Activated CD4-positive, CD25-positive, alpha-beta regulatory T cell treated with anti-CD3 and anti-CD28 coated beads, Interleukin-2, amount 50 U/mL, for 16 hours (primary cell): ENCODE results near the gene AGBL1.

Source experiments
- DNase-seq: peaks from one replicate; pipeline ENCODE4 v3.0.0-alpha.2; 2020; ENCODE audit warnings: low read depth, low spot score

Gene AGBL1

DNA sequence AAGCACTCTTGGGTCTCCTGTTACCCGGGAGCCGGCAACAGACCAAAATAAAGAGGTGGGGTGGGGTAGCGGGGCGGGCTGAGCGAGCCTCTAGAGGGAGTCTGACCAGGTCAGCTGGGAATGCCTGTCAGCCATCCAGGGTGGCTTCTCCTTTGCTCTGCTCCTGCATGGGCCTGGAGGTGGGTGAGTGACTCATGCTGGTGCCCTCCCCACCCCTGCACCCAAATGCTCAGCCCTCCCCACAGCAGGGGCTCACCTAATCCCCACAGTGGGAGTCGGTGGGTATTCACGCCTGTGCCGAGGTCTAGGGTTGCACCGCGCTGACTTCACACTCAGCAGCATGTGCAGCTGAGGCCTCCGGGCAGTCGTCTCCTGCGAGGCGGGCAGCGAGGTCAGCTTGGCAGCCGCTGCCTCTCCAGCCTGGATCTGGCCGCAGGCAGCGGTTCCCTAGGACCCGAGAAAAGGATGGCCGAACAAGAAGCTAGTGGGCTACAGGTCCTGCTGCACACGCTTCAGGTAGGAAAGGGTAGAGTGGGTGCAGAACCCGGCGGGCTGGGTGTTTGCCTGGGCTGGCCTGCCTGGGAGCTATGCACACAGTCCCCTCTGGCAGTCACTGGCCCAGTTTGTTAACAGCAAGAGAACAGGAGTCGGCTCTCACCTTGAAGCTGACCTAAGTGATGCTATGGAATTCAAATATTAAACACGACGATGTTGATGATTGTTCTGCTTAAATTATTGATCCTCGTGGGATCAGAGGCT, at the start of gene AGBL1:
Gene AGBL1 (plus strand): TSS at position 364 of the 759 bp plus-strand sequence.
- DNase-seq: no peak

DNA sequence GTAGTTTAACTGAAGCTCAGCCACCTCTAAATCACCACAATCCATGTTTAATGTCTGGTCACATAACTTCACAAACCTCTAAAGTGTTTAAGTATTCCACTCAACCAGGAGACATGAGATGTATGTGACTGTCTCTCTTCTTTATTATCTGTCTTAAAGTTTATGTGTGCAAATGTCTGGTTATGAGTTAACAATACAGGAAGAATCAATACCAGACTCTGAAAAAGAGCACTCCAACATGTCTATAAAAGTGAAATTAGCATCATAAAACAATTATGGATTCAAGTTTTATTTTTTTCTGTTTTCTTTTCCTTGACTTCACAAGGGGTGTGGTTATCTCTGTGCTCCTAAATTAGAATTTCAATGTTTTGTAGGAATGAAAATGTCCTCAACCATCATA, 44.8 kb upstream of the AGBL1 start:
- no peak for DNase-seq

DNA sequence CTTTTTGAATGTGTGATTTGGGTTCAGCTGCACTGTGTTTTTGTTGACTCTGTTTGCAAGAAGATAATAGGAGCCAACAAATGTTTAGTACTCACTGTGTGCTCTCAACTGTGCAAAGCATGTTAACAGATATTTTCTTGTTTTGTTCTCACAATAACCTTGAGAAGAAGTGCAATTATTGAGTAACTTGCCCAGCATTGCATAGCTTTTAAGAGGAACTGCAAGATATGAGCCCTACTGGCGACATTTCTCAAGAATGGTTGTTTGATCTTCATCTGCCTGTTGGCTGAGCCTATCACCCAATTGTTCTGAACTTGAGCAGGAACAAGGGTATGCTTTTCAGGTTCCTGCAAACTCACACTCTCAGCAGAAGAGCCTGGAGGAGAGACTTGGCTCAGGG, 43.4 kb upstream of the AGBL1 start:
- DNase-seq: no peak

DNA sequence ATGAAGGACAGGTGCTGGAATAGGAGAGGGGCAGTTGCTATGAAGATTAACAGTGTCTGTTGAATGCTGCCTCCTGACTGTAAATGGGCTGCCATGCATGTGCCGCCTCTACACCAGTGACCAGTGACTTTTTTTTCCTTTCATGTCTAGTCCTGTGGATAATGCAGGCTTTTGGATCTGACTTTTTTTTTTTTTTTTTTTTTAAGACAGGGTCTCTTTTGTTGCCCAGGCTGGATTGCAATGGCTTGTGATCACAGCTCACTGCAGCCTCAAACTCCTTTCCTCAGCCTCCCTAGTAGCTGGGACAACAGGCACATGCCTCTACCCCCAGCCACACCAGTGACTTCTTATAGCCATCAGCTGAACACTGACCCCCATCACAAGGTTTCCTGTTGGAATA, 41.2 kb upstream of the AGBL1 start:
- no peak for DNase-seq

DNA sequence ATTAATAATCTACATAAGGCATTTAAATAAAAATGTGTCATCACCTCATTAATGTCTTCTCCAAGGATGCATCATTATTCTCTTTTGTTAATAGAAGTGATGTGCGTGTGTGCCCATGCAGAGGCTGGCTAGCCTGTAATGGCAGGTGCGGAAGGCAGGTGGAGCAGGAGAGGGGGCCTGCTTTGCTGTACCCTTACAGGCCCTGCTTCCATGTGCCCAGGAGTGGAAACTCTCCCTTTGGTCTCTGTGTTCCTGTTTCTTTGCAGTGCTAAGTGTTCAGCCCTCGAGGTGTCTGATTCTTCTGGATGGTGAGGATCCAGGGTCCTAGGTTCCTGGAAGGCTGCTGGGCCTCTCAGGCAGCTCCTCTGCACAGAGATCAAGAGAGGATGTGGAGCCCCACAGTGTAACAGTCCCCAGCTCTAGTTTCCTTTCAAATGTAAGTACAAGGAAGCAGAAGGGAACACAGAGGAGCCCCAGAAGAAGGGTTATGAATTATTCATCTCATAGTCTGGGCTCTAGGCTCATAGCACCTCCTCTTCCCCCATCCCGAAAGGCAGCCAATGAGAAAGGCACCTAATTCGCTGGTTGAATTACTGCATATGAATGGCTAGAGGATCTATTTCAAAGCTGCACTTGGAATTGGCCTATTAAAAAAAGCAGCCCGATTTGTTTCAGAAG, 39.2 kb upstream of the AGBL1 start:
- no peak for DNase-seq

DNA sequence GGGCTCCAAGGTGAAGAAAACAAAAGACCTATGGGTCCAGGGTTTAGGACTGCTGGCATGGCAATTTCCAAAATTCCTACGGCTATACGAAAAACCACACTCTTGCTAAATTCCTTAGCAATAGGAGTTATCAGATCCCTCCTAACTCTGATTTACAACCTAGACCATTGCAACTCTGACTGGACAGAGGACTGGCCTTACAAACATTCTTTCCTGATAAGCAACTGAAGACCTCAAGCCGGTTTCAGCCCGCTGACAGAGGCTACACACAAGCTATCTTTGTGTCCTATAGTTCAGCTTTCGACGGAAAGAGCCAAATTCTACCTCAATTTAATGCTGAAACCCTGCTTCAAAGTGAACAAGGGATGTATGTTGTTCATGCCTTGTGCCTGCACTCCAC, 38.3 kb upstream of the AGBL1 start:
- DNase-seq: no peak

DNA sequence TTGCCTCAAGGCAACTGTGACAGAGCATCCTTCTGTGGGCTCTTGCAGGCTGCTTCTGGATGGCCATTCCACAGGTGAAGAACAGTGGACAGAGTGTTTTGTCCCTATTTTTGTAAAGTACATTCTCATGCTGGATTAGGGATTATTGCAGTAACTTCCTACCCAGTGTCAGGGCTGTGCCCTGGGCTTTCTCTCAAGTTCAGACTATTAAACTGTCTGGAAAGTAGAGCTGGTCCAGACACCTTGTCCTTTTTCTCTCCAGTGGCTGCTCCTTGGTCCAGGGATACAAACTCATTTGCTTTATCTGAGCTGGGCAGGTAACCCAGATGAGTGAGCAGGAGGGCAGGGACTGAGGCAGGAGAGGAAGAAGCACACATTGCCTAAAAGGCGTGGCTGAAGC, 37.4 kb upstream of the AGBL1 start:
- no peak for DNase-seq

DNA sequence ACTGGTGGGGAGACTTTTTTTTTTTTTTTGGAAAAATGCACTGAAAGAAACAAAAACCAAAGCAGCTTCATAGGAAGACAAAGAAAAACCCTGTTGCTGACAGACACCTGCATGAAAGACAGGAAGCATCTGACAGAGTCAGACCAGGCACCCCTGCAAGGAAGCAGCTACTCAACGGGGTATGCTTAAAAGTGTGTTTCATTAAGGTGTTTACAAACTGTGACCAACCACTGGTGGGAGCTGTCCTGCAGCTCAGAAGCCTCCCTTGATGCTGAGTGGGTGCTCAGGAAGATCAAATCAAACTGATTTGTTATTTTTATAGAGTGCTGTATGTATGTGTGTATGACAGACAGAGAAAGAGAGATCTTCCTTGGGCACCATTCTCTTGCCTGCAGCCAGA, 34.7 kb upstream of the AGBL1 start:
- no peak for DNase-seq

DNA sequence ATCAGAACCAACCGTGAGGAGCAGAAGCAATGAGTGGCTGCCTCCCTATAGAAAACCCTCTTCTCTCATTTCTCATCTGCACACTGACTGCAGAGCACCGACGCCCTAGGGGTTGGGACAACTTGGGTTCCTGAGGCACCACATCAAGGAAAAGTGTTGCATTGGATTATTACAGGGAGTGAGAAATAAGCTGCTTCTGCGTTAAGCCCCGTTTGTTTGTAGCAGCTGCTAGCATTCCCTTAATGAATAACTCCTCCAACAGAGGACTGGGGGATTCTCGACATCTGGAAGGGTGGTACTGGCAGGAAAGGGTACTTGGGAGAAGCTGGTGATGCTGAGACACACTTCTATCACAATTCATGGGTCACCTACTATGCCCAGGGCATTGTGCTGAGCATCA, 25.3 kb upstream of the AGBL1 start:
- no peak for DNase-seq

DNA sequence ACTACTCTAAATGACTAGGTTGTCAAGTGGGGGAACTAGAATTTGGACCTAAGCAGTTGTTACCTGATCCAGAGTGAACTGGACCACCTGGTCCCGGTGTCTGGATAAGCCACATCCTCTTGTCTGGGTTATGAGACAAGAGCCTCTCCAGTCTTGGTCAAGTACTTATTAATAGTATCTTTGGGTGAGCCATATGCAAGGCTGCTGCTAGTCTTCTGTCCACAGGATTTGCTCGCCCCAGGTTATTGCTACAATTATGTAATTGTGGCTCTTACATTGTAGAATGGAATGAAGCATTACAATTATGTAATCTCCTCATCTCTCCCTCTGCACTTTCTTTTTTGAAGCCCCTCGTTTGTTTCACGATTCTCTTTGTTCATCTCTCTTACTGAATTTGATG, 24.0 kb upstream of the AGBL1 start:
- no peak for DNase-seq

DNA sequence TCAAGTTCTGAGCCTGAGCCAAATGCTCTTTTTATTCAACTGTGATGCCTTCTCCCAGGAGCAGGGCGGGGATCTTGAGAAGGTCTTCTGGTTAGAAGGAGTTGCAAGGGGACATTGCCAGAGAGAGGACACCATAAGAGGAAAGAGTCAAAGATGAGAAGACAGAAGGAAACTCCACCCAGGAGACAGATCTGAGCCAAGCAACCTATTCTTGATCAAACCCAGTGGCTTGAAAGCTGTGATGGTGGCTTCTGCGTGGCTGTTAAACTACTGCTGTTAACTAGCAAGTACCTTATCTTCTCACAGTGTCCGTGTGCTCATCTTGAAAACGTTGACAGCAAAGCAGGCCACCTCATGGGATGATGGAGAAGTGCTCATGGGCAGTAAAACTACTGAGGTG, 19.8 kb upstream of the AGBL1 start:
- no peak for DNase-seq

DNA sequence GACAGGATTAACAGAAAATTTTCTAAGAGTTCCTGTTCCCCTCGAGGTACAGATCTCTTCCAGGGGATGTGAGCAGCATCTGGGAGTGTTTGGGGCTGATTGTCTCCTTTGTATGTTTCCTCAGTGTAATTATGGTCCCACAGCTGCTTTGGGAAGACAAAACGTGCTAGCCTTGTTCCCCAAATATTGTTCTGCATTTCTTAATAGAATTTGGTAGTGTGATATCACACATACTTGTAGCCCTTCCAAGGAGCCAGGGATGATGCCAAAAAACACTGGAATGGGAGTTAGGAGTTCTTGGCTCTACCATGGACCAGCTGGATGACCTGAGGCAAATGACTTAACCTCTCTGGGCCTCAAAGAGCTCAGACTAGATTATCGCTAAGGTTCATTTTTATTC, 19.0 kb upstream of the AGBL1 start:
- no peak for DNase-seq

DNA sequence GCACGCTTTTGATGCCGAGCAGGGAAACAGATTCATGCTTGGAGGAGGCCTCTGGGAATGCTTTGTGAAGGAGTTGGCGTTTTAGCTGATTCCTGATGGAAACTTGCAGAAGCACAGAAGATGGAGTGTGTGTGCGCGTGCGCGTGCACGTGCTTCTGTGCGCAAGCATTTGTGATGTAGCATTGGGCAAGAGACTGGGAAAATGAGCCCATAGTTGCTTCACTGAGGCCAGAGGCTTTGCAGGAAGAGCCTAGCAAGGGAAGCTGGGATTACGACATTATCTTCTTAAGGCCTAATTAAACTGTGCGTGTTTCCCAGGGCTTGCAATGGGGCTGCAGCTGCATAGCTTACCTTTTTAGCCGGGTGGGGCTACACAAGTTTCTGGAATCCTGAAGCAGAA, 18.1 kb upstream of the AGBL1 start:
- no peak for DNase-seq

DNA sequence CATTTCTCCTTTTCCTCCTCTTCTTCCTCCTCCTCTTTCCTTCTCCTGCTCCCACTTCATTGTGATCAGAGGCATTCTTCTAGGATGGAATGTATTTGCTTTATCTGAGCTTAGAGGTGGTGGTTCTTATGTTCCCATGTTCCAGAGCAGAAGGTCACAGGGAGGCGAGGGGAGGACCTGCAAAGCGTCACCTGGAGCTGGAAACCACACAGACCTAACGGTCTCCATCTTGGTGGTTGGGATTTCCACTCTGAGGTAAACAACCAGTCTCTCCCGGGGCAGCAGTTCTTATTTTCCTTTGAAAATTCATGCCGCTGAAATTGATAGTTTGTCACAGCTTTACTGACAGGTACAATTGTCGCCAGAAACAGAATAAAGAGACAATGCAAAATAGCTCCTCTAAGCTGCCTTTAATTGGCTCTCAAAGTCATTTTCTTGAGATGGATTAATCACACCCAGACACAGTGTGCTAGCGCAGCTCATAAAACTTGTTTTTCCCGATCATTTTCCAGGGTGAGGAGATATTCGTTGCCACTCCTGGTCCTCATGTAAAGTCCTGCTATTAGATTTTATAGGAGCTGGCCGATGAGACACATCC, 16.9 kb upstream of the AGBL1 start:
- no peak for DNase-seq

DNA sequence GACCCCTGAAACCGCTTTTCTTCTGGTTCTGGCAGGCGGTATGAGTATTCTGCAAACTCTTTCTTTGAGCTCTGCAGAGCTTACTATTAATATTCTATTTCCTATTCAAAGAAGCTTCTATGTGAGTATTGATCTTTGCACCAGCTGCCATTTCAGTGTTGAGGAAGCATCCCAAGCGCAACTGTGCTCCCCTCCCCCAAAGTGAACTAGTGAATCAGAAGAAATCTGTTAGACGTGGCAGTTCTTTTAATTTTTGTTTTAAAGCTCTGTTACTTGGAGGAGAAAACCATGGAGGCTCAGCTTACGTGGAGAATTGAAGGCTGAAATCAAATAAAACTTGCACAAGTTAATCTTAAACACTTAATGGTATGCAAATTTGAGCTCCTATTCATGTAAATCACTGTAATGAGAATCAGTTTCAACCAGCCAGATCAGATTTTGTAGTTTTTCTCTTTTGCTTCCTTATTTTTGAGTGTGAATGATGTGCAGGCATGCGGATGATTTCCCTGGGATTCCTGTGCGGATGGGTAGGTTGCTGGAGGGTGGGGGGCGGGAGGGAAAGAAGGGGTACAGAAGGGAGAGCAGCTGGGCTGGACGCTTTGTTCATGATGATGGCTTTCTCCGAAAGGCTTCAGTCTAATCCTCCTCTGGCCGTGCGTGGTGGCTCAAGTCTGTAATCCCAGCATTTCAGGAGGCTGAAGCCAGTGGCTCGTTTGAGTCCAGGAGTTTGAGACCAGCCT, 16.1 kb upstream of the AGBL1 start:
- DNase-seq: no peak

DNA sequence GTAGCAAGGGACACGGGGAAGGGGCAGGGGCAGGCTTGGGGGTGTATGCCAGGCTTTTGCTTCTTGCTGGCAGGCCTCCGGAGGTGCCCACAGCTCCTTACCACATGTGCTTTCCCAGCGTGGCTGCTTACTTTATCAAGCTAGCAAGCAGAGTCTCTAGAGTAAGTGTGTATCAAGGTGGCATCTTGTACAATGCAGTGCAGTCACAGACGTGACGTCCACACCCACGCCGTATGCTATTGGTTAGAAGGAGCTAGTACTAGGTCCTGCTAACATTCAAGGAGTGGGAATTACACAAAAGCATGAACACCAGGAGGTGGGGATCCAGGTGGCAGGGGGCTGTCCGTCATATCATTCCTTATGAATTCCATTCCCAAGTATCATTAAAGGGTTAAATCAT, 15.3 kb upstream of the AGBL1 start:
- DNase-seq: no peak

DNA sequence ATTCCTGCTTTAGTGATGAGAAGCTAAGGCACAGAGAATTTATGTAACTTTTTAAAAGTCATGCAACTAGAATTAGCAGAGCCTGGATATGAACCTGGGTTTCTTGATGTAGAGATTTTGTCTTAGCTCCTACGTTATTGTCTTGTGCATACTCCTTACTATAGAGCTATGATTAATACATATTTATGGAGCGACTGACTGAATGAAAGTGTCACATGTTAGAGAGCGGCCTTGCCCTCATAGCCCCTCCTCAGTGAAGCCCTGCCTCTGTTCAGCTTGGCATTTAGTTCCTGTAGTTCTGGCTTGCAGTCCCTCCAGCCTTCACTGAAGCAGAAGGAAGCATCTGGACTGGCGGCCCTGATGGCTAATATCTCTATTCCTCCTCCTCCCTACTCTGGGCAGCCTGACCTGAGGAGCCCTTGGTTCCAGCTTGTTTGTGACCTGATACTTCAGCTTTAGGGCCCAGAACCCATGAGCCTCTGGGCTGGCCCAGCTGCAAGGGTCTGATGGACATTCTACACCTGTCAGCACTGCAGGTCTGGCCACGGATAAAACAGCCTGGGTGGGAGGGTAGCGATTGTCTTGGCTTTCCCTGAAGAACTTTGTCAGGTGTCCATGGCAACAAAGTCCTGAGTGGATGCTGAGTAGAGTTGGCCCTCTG, 13.4 kb upstream of the AGBL1 start:
- no peak for DNase-seq

DNA sequence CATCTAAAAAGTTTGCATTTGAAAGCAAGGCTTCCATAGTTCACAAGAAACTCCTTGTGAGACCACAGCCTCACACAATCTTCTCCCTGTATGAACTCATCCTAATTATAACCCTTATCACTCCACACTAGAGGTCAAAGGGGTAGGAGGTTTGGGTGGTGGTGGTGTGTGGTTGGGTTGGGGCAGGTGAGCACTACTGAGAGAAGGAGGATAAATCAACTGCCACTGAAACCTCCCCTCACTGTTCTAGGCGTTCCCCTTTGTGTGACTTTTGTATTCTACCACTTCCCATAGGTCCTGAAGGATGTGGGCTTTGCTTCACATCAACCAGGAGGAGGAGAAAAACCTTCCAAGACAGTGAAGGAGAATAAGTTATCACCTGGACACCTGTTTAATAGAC, 6.4 kb upstream of the AGBL1 start:
- no peak for DNase-seq

DNA sequence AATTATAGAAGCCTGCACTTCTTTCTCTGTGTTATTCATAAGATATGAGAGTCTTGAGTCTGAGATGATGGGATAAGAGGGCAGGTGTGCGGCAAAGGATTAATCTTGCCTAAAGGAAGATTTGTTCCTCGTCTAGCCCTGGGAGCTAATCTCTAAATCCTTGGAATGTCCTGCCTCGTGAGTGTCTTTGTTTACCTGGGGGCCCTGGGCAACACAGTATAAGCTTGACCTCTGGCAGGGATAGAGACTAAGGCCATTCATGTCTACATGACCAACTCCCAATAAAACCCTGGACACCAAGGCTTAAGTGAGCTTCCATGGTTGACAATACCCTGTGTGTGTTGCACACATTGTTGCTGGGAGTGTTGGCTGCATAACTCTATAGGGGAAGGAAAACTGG, 3.2 kb upstream of the AGBL1 start:
- DNase-seq: no peak

DNA sequence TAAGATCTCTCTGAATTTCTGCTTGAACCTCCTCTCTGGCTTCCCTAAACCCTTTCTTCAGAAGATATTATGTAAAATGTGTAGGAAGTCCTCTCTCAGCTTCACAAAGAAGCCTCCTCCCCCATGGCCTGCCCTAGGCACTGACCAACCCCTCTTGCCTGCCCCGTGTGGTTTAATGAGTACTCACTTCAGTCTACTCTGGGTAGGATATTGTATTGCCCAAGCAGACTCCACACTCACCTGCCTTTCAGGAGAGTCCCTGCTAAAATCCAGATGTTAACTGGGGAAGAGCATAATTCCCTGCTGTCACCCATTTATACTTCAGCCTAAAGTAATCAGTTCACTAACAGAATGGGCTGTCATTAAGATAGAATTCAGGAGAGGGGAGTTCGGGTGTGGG, 2.6 kb upstream of the AGBL1 start:
- no peak for DNase-seq

DNA sequence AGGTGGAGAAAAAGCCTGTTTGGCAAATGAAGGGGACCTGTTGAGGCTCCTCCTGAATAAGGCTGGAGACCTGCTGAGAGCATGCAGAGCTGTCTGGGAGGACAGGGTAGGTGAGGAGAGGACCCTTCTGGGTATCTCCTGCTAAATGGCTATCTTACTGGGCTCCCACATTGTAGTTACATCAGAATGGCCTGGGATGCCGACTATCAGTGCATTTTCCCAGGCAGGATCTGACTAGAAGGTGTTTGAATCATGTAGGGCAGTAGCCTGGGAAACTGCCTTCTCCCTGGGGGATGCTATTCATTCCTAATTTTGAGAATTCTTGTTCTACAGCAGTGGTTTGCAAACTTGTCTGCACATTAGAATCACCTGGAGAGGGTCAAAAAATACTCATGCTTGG, 631 bp downstream of the AGBL1 start:
- DNase-seq: no peak
